ENCODE results near the gene PGRMC2. TPM values are rescaled to one million over a fixed set of nuclear protein-coding genes. Genes with fewer than 3 reads are reported as not detected.

The PGRMC2 gene
- total and polyA plus RNA-seq, 2 donors (not counting 1 experiment from before 2014, with no cell fraction given): 4.7 to 30.7 TPM

GRCh38 chr4:128285085-128285997 lies 2.3 kb downstream of the PGRMC2 start:
- Histone ChIP-seq H3K9me3 (ENCODE audit: control extremely low read depth in 1 of 3, control insufficient read depth in 2 of 3, insufficient read depth in 1 of 3, low read length in 2 of 3) (no peaks in the 10 kb centered on the region), H3K4me1 (ENCODE audit: control insufficient read depth in 2 of 2, insufficient read depth in 2 of 2, low read length in 2 of 2) (peaks cover 23 to 27% of the 10 kb centered on the region in 2 donors), H2AFZ (ENCODE audit: insufficient read depth, low read depth, low read length, poor library complexity, severe bottlenecking) (no peak overlapping the region), H3K9ac (ENCODE audit: low read length) (no peak overlapping the region), H3K79me2 (ENCODE audit: control insufficient read depth, insufficient read depth, low read length) (peaks cover 51% of the 10 kb centered on the region), H3K27me3 (replicated peaks in 1 of 4; ENCODE audit: control extremely low read depth in 1 of 4, control insufficient read depth in 3 of 4, insufficient read depth in 4 of 4, low read length in 3 of 4) (no peaks in the 10 kb centered on the region), H3K4me2 (replicated peaks; ENCODE audit: low read depth, low read length, poor library complexity, severe bottlenecking) (peak overlapping the region; percentile 85), H4K20me1 (ENCODE audit: control insufficient read depth, insufficient read depth, low read length, poor library complexity, severe bottlenecking) (peaks cover 9% of the 10 kb centered on the region), H3K4me3 (ENCODE audit: control extremely low read depth in 1 of 5, extremely low read depth in 1 of 5, insufficient read depth in 1 of 5, low read depth in 2 of 5, low read length in 4 of 5) (no peak overlapping the region), H3K36me3 (replicated peaks in 1 of 2; ENCODE audit: control extremely low read depth in 1 of 2, control insufficient read depth in 1 of 2, extremely low read depth in 1 of 2, insufficient read depth in 2 of 2, low read length in 1 of 2) (peaks cover 0 to 1% of the 10 kb centered on the region in 2 experiments), H3K27ac (ENCODE audit: low read length in 2 of 2) (no peak overlapping the region)
- DNase-seq (no peak), ATAC-seq (ENCODE audit: low read depth) (no peak)
- POLR2A ChIA-PET: interaction anchor here (0.5 to 1.6 kb wide), 2 partner anchors 191 to 320 kb away, joined by 4 read pairs; partner anchors contain the start of genes ABHD18 and MFSD8
- Mint-ChIP-seq H3K4me1 (peaks cover 38% of the 10 kb centered on the region), H3K27me3 (no peaks in the 10 kb centered on the region), H3K27ac (no peak overlapping the region), H3K4me3 (peak overlapping the region; percentile 87), H3K9me3 (ENCODE audit: insufficient read depth) (no peaks in the 10 kb centered on the region)
- intact Hi-C loops (cut with micrococcal nuclease): no loop called here
- WGBS (ENCODE audit: insufficient coverage): 96% methylated on average over 7 of the region's 18 CpGs
- no peak for TF ChIP-seq EZH2 (IDR thresholded peaks at IDR 0.05; ENCODE audit: borderline replicate concordance, insufficient read depth, low read depth, low read length, poor library complexity, severe bottlenecking)
- TF ChIP-seq CTCF (IDR thresholded peaks at IDR 0.05): no peak
- CTCF ChIA-PET: no interaction called here

GRCh38 chr4:128284317-128284716 lies 3.3 kb downstream of the PGRMC2 start:
- no peak overlapping the region for H3K9ac ChIP-seq (ENCODE audit: low read length)
- H3K79me2 ChIP-seq (ENCODE audit: control insufficient read depth, insufficient read depth, low read length): peaks cover 61% of the 10 kb centered on the region
- no peaks in the 10 kb centered on the region for H3K27me3 ChIP-seq (replicated peaks in 1 of 4; ENCODE audit: control extremely low read depth in 1 of 4, control insufficient read depth in 3 of 4, insufficient read depth in 4 of 4, low read length in 3 of 4)
- no peak overlapping the region for H2AFZ ChIP-seq (ENCODE audit: insufficient read depth, low read depth, low read length, poor library complexity, severe bottlenecking)
- H4K20me1 ChIP-seq (ENCODE audit: control insufficient read depth, insufficient read depth, low read length, poor library complexity, severe bottlenecking): peaks cover 9% of the 10 kb centered on the region
- Mint-ChIP-seq H3K4me1 (peaks cover 36% of the 10 kb centered on the region), H3K27me3 (no peaks in the 10 kb centered on the region), H3K9me3 (ENCODE audit: insufficient read depth) (no peaks in the 10 kb centered on the region), H3K27ac (no peak overlapping the region), H3K4me3 (no peak overlapping the region)
- CTCF ChIA-PET: no interaction called here
- peaks cover 0 to 1% of the 10 kb centered on the region in 2 experiments for H3K36me3 ChIP-seq (replicated peaks in 1 of 2; ENCODE audit: control extremely low read depth in 1 of 2, control insufficient read depth in 1 of 2, extremely low read depth in 1 of 2, insufficient read depth in 2 of 2, low read length in 1 of 2)
- no peak overlapping the region for H3K4me3 ChIP-seq (ENCODE audit: control extremely low read depth in 1 of 5, extremely low read depth in 1 of 5, insufficient read depth in 1 of 5, low read depth in 2 of 5, low read length in 4 of 5)
- DNase-seq: no peak
- TF ChIP-seq CTCF (IDR thresholded peaks at IDR 0.05) (no peak), EZH2 (IDR thresholded peaks at IDR 0.05; ENCODE audit: borderline replicate concordance, insufficient read depth, low read depth, low read length, poor library complexity, severe bottlenecking) (no peak)
- peaks cover 23 to 27% of the 10 kb centered on the region in 2 donors for H3K4me1 ChIP-seq (ENCODE audit: control insufficient read depth in 2 of 2, insufficient read depth in 2 of 2, low read length in 2 of 2)
- H3K27ac ChIP-seq (ENCODE audit: low read length in 2 of 2): no peak overlapping the region
- no peaks in the 10 kb centered on the region for H3K9me3 ChIP-seq (ENCODE audit: control extremely low read depth in 1 of 3, control insufficient read depth in 2 of 3, insufficient read depth in 1 of 3, low read length in 2 of 3)
- WGBS (ENCODE audit: insufficient coverage): no CpG with 5 or more reads among the region's 1 CpG
- ATAC-seq (ENCODE audit: low read depth): no peak
- POLR2A ChIA-PET: no interaction called here
- intact Hi-C loops (cut with micrococcal nuclease): no loop called here
- H3K4me2 ChIP-seq (replicated peaks; ENCODE audit: low read depth, low read length, poor library complexity, severe bottlenecking): no peak overlapping the region

Data from B cell (primary cell).